HCT116 (cell line): ENCODE data around the gene CC2D1A.

Experiments used
- CEBPB ChIP-seq: IDR thresholded peaks from 2 replicates; pipeline ENCODE4 v1.6.1; 2012; ENCODE audit warnings: low read depth
- ELF1 ChIP-seq: IDR thresholded peaks from 2 replicates; pipeline ENCODE4 v1.6.1; 2012; ENCODE audit warnings: low read depth, borderline replicate concordance
- EZH2 ChIP-seq: fragments of 200-600 bp; sonication (generic); IDR thresholded peaks from 2 replicates; pipeline ENCODE4 v1.6.1; 2017; ENCODE audit warnings: antibody characterized with exemption, mixed run types
- EZH2phosphoT487 ChIP-seq: fragments of 200-600 bp; IDR thresholded peaks from 2 replicates; pipeline ENCODE4 v1.6.1; 2018; ENCODE audit warnings: antibody characterized with exemption, borderline replicate concordance
- POLR2AphosphoS5 ChIP-seq: IDR thresholded peaks from 2 replicates; pipeline ENCODE4 v1.6.1; 2011; ENCODE audit warnings: mild to moderate bottlenecking, low read depth, low read length, moderate library complexity
- RAD21 ChIP-seq: IDR thresholded peaks from 2 replicates; pipeline ENCODE4 v1.6.1; 2012; ENCODE audit warnings: low read depth, mild to moderate bottlenecking
- ZFX ChIP-seq: fragments of 450-650 bp; IDR thresholded peaks from 2 replicates; pipeline ENCODE4 v1.6.1; 2017
- ZNF274 ChIP-seq: fragments of 200-500 bp; sonication (Bioruptor generic); IDR thresholded peaks from 2 replicates; pipeline ENCODE4 v1.6.1; 2014; ENCODE audit warnings: mild to moderate bottlenecking, low read depth, low read length, inconsistent platforms
- TF ChIP-seq, protein P1 (sequence below), 3 experiments: fragments of 200-600 bp in 1 of 3; sonication (generic) in 1 of 3; IDR thresholded peaks in 2 of 3; conservative IDR thresholded peaks in 1 of 3; 2 replicates each; pipeline ENCODE4 v1.5.1; 2012 to 2017; ENCODE audit warnings: low read depth in 2 of 3, low read length in 2 of 3, antibody characterized with exemption in 1 of 3, borderline replicate concordance in 1 of 3, control low read depth in 1 of 3, mild to moderate bottlenecking in 1 of 3, mixed read lengths in 1 of 3, mixed run types in 1 of 3, moderate library complexity in 1 of 3; ENCODE audit not compliant: insufficient read depth in 1 of 3
- TF ChIP-seq, protein P2 (sequence below): IDR thresholded peaks from 2 replicates; pipeline ENCODE4 v1.6.1; 2012
- TF ChIP-seq, protein P3 (sequence below): IDR thresholded peaks from 2 replicates; pipeline ENCODE4 v1.6.1; 2012
- TF ChIP-seq, protein P4 (sequence below): IDR thresholded peaks from 2 replicates; pipeline ENCODE4 v1.6.1; 2012; ENCODE audit warnings: low read depth

DNA sequence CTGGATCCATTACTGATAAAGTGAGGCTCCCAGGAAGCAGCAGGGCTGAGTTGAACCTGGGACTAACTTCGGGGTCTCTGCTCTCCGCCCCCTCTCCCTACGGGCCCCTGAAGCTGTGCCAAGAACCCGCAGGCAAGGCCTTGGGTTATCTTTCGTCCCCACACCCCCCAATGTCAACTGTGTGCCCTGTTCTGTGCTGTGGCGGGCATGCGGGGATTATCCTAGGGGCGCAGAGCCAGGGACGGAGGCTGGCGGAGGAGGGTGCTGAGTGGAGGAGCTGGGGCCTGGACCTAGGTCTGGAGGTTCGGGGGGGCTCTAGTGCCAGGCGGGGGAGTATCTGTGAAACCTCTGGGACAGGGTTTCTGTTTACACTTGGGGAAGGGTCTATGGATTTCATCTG lies 73.7 kb downstream of the CC2D1A start:
- TF ChIP-seq, protein P1, sequence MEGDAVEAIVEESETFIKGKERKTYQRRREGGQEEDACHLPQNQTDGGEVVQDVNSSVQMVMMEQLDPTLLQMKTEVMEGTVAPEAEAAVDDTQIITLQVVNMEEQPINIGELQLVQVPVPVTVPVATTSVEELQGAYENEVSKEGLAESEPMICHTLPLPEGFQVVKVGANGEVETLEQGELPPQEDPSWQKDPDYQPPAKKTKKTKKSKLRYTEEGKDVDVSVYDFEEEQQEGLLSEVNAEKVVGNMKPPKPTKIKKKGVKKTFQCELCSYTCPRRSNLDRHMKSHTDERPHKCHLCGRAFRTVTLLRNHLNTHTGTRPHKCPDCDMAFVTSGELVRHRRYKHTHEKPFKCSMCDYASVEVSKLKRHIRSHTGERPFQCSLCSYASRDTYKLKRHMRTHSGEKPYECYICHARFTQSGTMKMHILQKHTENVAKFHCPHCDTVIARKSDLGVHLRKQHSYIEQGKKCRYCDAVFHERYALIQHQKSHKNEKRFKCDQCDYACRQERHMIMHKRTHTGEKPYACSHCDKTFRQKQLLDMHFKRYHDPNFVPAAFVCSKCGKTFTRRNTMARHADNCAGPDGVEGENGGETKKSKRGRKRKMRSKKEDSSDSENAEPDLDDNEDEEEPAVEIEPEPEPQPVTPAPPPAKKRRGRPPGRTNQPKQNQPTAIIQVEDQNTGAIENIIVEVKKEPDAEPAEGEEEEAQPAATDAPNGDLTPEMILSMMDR (IDR thresholded peaks at IDR 0.05 in 2 of 3, conservative IDR thresholded peaks at IDR 0.05 in 1 of 3; ENCODE audit: borderline replicate concordance in 1 of 3, insufficient read depth in 1 of 3, low read depth in 2 of 3, low read length in 2 of 3) = no peak
- no peak for TF ChIP-seq EZH2
- TF ChIP-seq, protein P2, sequence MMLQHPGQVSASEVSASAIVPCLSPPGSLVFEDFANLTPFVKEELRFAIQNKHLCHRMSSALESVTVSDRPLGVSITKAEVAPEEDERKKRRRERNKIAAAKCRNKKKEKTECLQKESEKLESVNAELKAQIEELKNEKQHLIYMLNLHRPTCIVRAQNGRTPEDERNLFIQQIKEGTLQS = no peak
- TF ChIP-seq ELF1 = no peak
- TF ChIP-seq, protein P3, sequence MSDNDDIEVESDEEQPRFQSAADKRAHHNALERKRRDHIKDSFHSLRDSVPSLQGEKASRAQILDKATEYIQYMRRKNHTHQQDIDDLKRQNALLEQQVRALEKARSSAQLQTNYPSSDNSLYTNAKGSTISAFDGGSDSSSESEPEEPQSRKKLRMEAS = no peak
- no peak for TF ChIP-seq POLR2AphosphoS5
- no peak for TF ChIP-seq ZNF274
- no peak for TF ChIP-seq ZFX
- TF ChIP-seq RAD21 = no peak
- no peak for TF ChIP-seq CEBPB
- TF ChIP-seq EZH2phosphoT487 = no peak
- TF ChIP-seq, protein P4, sequence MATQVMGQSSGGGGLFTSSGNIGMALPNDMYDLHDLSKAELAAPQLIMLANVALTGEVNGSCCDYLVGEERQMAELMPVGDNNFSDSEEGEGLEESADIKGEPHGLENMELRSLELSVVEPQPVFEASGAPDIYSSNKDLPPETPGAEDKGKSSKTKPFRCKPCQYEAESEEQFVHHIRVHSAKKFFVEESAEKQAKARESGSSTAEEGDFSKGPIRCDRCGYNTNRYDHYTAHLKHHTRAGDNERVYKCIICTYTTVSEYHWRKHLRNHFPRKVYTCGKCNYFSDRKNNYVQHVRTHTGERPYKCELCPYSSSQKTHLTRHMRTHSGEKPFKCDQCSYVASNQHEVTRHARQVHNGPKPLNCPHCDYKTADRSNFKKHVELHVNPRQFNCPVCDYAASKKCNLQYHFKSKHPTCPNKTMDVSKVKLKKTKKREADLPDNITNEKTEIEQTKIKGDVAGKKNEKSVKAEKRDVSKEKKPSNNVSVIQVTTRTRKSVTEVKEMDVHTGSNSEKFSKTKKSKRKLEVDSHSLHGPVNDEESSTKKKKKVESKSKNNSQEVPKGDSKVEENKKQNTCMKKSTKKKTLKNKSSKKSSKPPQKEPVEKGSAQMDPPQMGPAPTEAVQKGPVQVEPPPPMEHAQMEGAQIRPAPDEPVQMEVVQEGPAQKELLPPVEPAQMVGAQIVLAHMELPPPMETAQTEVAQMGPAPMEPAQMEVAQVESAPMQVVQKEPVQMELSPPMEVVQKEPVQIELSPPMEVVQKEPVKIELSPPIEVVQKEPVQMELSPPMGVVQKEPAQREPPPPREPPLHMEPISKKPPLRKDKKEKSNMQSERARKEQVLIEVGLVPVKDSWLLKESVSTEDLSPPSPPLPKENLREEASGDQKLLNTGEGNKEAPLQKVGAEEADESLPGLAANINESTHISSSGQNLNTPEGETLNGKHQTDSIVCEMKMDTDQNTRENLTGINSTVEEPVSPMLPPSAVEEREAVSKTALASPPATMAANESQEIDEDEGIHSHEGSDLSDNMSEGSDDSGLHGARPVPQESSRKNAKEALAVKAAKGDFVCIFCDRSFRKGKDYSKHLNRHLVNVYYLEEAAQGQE = no peak
